Activated CD8-positive, alpha-beta memory T cell treated with anti-CD3 and anti-CD28 coated beads, Interleukin-2, amount 10 ng/mL, durations not matched to agents 7 days and 5 days (primary cell): Measurements from ENCODE around the gene SHFL. TPM values are rescaled to one million over a fixed set of nuclear protein-coding genes. Genes with fewer than 3 reads are reported as not detected.
A peak's percentile ranks its signal among the peaks of the same experiment; 100 is the strongest.

Experiments
- ATAC-seq: fragments of 150-1000 bp; cut with Tn5 transposase; one replicate; pipeline ENCODE4 v1.10.0; 2021; ENCODE audit warnings: moderate library complexity
- CTCF ChIA-PET: fragments of 350-600 bp; sonication (Branson Sonifier 250); formaldehyde crosslinking; loops from one replicate; lab custom pipeline; 2021; ENCODE audit warnings: antibody characterized with exemption; lab: Charles Lee
- DNase-seq: peaks from one replicate; pipeline ENCODE4 v3.0.0-alpha.2; 2020
- H3K27ac Mint-ChIP-seq: one replicate; pipeline ENCODE4 v1.8.0; 2021; ENCODE audit warnings: mild to moderate bottlenecking, mixed read lengths
- H3K27me3 Mint-ChIP-seq: one replicate; pipeline ENCODE4 v1.8.0; 2021; ENCODE audit warnings: mixed read lengths
- H3K36me3 Mint-ChIP-seq: one replicate; pipeline ENCODE4 v1.8.0; 2021; ENCODE audit warnings: mild to moderate bottlenecking, mixed read lengths
- H3K4me1 Mint-ChIP-seq: one replicate; pipeline ENCODE4 v1.8.0; 2021; ENCODE audit warnings: mixed read lengths
- H3K4me3 Mint-ChIP-seq: one replicate; pipeline ENCODE4 v1.8.0; 2021; ENCODE audit warnings: mild to moderate bottlenecking, moderate library complexity, mixed read lengths
- H3K9me3 Mint-ChIP-seq: one replicate; pipeline ENCODE4 v1.8.0; 2022; ENCODE audit warnings: low read depth, mixed read lengths
- total RNA-seq, 2 experiments: library from RNA; stranded (reverse); gene quantifications; one replicate each; pipeline ENCODE4 v1.2.3, GENCODE V29; 2021

SHFL gene
- total RNA-seq, 2 experiments from 2014 or later, result 95.3 to 146 TPM

DNA sequence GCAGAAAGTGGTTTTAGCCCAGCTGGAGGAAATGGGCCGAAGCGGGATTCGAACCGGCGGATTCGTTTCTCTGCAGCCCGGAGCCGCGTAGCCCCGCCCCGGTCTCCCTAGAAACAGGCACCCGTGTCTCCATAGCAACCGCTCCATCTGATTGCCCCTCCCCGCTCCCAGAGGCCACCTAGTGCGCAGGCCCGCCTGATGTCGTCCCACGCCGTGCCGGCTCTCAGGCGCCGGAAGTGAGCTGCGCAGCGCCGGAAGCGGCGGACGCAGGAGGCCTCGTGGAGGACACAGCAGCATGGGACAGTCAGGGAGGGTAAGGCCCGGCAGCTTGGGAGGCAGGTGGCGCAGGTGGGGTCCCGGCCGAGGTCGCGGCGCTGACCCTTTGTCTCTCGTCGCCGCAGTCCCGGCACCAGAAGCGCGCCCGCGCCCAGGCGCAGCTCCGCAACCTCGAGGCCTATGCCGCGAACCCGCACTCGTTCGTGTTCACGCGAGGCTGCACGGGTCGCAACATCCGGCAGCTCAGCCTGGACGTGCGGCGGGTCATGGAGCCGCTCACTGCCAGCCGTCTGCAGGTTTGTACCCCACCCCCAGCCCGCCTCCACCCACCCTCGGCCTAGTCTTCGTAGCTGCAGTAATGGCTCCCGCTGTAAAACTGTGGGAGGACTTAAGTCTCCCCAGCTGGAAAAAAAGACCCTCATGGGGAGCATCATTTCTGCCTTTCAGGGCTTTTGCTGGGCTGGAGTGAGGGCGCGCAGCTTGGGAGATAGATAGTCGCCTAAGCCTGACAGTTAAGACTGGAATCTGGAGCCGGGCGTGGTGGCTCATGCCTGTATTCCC lies 20.2 kb downstream of the SHFL start, which contains the start of gene PPAN:
Gene PPAN (plus strand): TSS at position 263 of the 837 bp plus-strand sequence. CDS start 33 bp downstream, at position 296.
- ATAC-seq (peak; percentile 73), DNase-seq (peak; percentile 99)
- peak within 1 kb of the TSS; percentile 99 for H3K27ac Mint-ChIP-seq
- no peaks in the 10 kb centered on the region for H3K27me3 Mint-ChIP-seq
- CTCF ChIA-PET, result interaction anchor here (0.6 to 5.5 kb wide), 8 partner anchors 7 to 322 kb away, joined by 3 to 55 read pairs (median 6); partner anchors contain the start of gene DNMT1
- H3K4me1 Mint-ChIP-seq, result peaks cover 78% of the 10 kb centered on the region
- peak within 1 kb of the TSS; percentile 77 for H3K4me3 Mint-ChIP-seq
- no peaks in the 10 kb centered on the region for H3K9me3 Mint-ChIP-seq
- H3K36me3 Mint-ChIP-seq, result peaks cover 38% of the 10 kb centered on the region

DNA sequence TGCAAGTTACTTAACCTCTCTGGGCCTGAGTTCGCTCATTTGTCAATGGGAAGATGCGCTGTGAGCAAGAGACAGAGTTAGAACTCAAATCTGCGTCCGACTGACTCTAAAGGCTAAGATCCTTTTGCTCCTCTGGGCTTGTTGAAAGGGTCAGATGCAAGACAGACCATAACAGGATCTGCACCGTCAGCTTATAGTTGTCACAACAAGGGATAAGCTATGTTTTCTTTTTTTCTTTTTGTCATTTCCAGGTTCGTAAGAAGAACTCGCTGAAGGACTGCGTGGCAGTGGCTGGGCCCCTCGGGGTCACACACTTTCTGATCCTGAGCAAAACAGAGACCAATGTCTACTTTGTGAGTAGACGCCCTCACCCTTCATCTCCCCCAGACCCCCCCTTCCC lies 21.1 kb downstream of the SHFL start:
- Mint-ChIP-seq H3K36me3 (peaks cover 43% of the 10 kb centered on the region), H3K4me1 (peaks cover 80% of the 10 kb centered on the region), H3K4me3 (peak overlapping the region; percentile 77), H3K27ac (peak overlapping the region; percentile 99), H3K9me3 (no peaks in the 10 kb centered on the region), H3K27me3 (no peaks in the 10 kb centered on the region)
- CTCF ChIA-PET, result interaction anchor here (1.2 to 5.5 kb wide), 4 partner anchors 9 to 88 kb away, joined by 4 to 55 read pairs (median 9); partner anchors contain the start of gene DNMT1
- no peak for ATAC-seq
- DNase-seq, result no peak

DNA sequence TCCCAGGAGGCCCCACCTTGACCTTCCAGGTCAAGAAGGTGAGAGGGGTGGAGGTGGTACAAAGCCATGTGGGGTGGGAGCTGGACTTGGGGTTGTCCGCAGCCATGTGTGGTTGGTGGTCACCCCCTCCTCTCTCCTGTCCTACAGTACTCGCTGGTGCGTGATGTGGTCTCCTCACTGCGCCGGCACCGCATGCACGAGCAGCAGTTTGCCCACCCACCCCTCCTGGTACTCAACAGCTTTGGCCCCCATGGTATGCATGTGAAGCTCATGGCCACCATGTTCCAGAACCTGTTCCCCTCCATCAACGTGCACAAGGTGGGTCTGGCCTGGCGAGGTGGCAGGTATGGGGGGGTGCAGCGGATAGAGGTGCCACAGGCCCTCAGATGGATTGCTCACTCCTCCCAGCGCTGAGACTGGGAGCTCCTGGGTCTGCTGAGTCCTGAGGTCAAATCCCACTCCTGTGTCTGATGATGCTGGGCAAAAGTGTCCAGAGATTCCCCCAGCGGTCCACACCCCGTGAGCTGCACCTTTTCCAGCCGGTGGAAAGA lies 21.8 kb downstream of the SHFL start:
- ATAC-seq (no peak), DNase-seq (no peak)
- Mint-ChIP-seq H3K27me3 (no peaks in the 10 kb centered on the region), H3K36me3 (peaks cover 45% of the 10 kb centered on the region), H3K27ac (peak overlapping the region; percentile 99), H3K4me1 (peaks cover 80% of the 10 kb centered on the region), H3K4me3 (peak overlapping the region; percentile 77), H3K9me3 (no peaks in the 10 kb centered on the region)
- CTCF ChIA-PET, result interaction anchor here (1.0 to 5.5 kb wide), 6 partner anchors 10 to 317 kb away, joined by 3 to 55 read pairs (median 4); partner anchors contain the start of gene DNMT1

DNA sequence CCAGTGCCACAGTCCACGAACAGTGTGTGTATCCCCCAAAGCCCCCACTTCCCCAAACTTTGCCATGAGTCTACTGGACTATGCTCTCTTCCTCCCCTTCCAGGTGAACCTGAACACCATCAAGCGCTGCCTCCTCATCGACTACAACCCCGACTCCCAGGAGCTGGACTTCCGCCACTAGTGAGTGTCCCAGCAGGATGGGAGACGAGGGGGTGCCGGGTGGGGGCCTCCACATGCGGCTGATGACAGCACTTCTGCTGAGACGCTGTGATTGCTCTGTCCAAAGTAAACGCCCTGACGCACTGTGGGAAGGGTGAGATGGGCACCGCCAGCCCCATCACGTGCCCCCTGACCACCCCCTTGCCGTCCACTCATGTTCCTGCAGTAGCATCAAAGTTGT lies 23.4 kb downstream of the SHFL start:
- peak overlapping the region; percentile 76 for H3K27ac Mint-ChIP-seq
- no peaks in the 10 kb centered on the region for H3K27me3 Mint-ChIP-seq
- H3K9me3 Mint-ChIP-seq, result no peaks in the 10 kb centered on the region
- DNase-seq (no peak), ATAC-seq (no peak)
- peak overlapping the region; percentile 87 for H3K4me3 Mint-ChIP-seq
- CTCF ChIA-PET, result interaction anchor here (0.6 to 5.5 kb wide), 5 partner anchors 8 to 141 kb away, joined by 3 to 55 read pairs (median 3); partner anchors contain the start of gene EIF3G
- H3K36me3 Mint-ChIP-seq, result peaks cover 45% of the 10 kb centered on the region
- H3K4me1 Mint-ChIP-seq, result peaks cover 80% of the 10 kb centered on the region

DNA sequence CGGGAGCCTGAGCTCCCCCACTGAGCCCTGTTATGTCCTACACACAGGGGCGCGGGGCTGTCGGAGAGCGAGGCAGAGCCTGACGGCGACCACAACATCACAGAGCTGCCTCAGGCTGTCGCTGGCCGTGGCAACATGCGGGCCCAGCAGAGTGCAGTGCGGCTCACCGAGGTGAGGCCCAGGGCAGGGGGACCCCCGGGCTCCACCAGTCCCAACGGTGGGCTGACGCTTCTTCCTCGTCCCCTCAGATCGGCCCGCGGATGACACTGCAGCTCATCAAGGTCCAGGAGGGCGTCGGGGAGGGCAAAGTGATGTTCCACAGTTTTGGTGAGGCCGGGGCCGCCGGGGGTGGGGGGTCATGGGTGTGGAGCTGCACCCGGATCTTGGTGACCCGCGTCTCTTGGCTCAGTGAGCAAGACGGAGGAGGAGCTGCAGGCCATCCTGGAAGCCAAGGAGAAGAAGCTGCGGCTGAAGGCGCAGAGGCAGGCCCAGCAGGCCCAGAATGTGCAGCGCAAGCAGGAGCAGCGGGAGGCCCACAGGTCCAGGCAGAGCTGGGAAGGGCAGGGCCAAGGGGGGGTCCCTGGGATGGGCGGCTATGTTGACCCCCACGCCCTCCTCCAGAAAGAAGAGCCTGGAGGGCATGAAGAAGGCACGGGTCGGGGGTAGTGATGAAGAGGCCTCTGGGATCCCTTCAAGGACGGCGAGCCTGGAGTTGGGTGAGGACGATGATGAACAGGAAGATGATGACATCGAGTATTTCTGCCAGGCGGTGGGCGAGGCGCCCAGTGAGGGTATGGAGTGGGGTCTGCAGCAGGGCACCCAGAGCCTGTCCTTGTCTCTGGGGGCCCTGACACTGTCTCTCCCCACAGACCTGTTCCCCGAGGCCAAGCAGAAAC lies 24.2 kb downstream of the SHFL start:
- Mint-ChIP-seq H3K4me1 (peaks cover 75% of the 10 kb centered on the region), H3K36me3 (peaks cover 52% of the 10 kb centered on the region)

DNA sequence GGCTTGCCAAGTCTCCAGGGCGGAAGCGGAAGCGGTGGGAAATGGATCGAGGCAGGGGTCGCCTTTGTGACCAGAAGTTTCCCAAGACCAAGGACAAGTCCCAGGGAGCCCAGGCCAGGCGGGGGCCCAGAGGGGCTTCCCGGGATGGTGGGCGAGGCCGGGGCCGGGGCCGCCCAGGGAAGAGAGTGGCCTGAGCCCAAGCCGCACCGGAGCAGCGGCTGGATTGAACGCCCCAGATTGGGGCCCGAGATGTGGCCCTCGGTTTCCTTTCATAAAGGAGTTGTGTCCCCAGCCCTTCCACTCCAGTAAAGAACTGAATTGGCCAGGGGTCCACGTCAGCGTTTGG lies 24.8 kb downstream of the SHFL start:
- DNase-seq, result no peak
- Mint-ChIP-seq H3K4me3 (peak overlapping the region; percentile 87), H3K4me1 (peaks cover 73% of the 10 kb centered on the region), H3K27me3 (no peaks in the 10 kb centered on the region), H3K9me3 (no peaks in the 10 kb centered on the region), H3K36me3 (peaks cover 57% of the 10 kb centered on the region), H3K27ac (peak overlapping the region; percentile 98)
- no peak for ATAC-seq
- CTCF ChIA-PET, result interaction anchor here (0.8 to 7.6 kb wide), 6 partner anchors 9 to 148 kb away, joined by 3 to 147 read pairs (median 10); partner anchors contain the start of gene ANGPTL6

More for the DNA sequence above, 24.2 kb downstream of the SHFL start:
- no peak for ATAC-seq
- Mint-ChIP-seq H3K27me3 (no peaks in the 10 kb centered on the region), H3K27ac (peak overlapping the region; percentile 90), H3K9me3 (no peaks in the 10 kb centered on the region), H3K4me3 (peak overlapping the region; percentile 87)
- DNase-seq, result no peak
- CTCF ChIA-PET, result interaction anchor here (0.6 to 5.5 kb wide), 5 partner anchors 9 to 140 kb away, joined by 3 to 55 read pairs (median 4); partner anchors contain the start of gene EIF3G

DNA sequence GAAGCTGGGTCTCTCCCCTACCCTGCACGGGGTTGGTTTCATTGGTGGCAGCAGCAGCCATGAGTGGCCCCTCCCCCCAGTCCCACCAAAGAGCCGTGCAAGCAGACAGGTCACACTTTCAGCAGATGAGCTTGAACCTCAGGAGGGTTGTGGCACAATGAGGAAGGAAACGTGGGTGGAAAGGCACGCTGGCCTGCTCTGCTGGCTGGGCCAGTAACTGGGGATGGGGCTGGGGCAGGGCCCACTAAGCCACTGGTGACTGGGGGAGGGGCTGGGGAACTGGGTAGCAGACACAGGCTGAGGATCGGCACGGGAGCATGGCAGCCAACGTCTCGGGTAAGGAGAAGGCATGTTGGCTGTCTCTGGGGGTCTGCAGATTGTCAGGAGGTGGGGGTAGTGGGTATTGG lies 25.3 kb downstream of the SHFL start, which contains the start of gene P2RY11:
Gene P2RY11 (plus strand): TSS at position 289 of the 407 bp plus-strand sequence. CDS start 29 bp downstream, at position 318.
- peak within 1 kb of the TSS; percentile 98 for H3K27ac Mint-ChIP-seq
- H3K9me3 Mint-ChIP-seq, result no peaks in the 10 kb centered on the region
- H3K36me3 Mint-ChIP-seq, result peaks cover 60% of the 10 kb centered on the region
- peaks cover 76% of the 10 kb centered on the region for H3K4me1 Mint-ChIP-seq
- H3K27me3 Mint-ChIP-seq, result no peaks in the 10 kb centered on the region
- peak within 1 kb of the TSS; percentile 87 for H3K4me3 Mint-ChIP-seq
- peak; percentile 93 for DNase-seq
- CTCF ChIA-PET, result interaction anchor here (0.8 to 7.6 kb wide), 8 partner anchors 9 to 180 kb away, joined by 3 to 147 read pairs (median 6); partner anchors contain the start of gene ANGPTL6
- peak; percentile 56 for ATAC-seq

DNA sequence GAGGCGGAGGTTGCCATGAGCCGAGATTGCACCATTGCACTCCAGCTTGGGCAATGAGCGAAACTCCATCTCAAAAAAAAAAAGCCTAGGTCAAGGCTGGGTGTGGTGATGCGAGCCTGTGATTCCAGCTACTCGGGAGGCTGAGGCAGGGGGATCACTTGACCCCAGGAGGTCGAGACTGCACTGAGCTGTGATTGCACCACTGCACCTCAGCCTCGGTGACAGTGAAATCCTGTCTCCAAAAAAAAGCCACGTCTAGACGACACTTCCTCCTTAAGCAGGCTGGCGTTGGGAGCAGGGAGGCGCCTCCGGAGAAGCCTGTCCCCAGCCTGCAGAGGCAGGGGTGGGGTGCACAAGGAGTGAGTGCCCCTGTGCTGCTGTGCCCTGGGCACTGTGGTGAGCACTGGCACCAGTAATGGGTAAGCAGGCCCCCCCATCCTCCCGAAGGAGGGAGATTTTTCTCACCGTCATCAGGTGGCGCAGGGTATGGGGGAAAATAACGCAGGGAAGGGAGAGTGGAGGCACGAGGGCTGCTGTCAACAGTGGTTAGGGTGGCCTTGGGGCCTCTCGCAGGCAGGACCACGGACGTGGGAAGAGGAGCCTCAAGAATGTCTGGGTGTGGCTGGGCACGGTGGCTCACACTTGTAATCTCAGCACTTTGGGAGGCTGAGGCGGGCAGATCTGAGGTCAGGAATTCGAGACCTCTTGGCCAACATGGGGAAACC lies 26.1 kb downstream of the SHFL start:
- peak overlapping the region; percentile 98 for H3K27ac Mint-ChIP-seq
- H3K27me3 Mint-ChIP-seq, result no peaks in the 10 kb centered on the region
- CTCF ChIA-PET, result interaction anchor here (0.6 to 7.6 kb wide), 12 partner anchors 8 to 181 kb away, joined by 3 to 147 read pairs (median 6); partner anchors contain the start of genes ANGPTL6 and PPAN
- H3K9me3 Mint-ChIP-seq, result no peaks in the 10 kb centered on the region
- ATAC-seq, result peak; percentile 31
- H3K4me3 Mint-ChIP-seq, result peak overlapping the region; percentile 87
- DNase-seq, result peak; percentile 82
- H3K4me1 Mint-ChIP-seq, result peaks cover 76% of the 10 kb centered on the region
- peaks cover 55% of the 10 kb centered on the region for H3K36me3 Mint-ChIP-seq

DNA sequence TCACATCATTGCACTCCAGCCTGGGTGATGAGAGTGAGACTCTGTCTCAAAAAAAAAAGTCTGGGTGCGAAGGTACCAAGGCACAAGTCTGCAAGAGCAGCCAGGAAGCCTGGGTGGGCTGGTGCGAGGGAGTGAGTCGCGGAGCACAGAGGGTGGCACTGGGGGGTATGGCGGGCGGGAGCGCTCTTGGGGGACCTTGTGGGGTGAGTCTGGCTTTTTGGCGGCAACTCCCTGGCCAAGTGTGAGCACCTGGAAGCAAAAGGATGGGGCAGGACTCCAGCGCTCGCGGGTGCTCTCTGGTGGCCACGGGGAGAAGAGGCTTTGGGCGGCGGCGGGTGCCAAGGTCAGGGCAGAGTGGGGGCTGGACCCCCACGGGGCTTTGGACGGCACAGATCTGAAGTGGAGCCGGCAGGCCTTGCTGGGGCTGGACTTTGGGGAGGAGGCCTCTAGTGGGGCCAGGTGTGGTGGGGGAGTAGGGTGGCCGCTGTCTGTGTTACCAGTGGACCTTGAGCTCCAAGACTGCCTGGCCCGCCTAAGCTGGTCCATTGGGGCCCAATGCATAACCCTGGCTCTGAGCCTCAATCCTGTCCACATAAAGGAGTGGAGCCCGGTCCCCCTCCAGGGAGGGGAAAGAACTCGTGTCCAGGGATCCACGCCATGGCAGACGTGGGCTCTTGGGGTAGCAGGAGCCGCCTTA lies 26.9 kb downstream of the SHFL start:
- CTCF ChIA-PET, result interaction anchor here (0.6 to 7.6 kb wide), 16 partner anchors 8 to 182 kb away, joined by 3 to 147 read pairs (median 6); partner anchors contain the start of genes ANGPTL6 and PPAN
- peak overlapping the region; percentile 98 for H3K27ac Mint-ChIP-seq
- peak overlapping the region; percentile 87 for H3K4me3 Mint-ChIP-seq
- ATAC-seq, result peak; percentile 47
- peaks cover 49% of the 10 kb centered on the region for H3K36me3 Mint-ChIP-seq
- H3K4me1 Mint-ChIP-seq, result peaks cover 70% of the 10 kb centered on the region
- no peaks in the 10 kb centered on the region for H3K9me3 Mint-ChIP-seq
- peak; percentile 86 for DNase-seq
- H3K27me3 Mint-ChIP-seq, result no peaks in the 10 kb centered on the region

DNA sequence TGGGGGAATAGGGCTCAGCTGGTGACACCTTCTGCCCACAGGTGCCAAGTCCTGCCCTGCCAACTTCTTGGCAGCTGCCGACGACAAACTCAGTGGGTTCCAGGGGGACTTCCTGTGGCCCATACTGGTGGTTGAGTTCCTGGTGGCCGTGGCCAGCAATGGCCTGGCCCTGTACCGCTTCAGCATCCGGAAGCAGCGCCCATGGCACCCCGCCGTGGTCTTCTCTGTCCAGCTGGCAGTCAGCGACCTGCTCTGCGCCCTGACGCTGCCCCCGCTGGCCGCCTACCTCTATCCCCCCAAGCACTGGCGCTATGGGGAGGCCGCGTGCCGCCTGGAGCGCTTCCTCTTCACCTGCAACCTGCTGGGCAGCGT lies 27.5 kb downstream of the SHFL start:
- DNase-seq (no peak), ATAC-seq (no peak)
- CTCF ChIA-PET, result interaction anchor here (0.6 to 7.6 kb wide), 14 partner anchors 8 to 180 kb away, joined by 3 to 147 read pairs (median 6); partner anchors contain the start of genes ANGPTL6 and PPAN
- H3K9me3 Mint-ChIP-seq, result no peaks in the 10 kb centered on the region
- H3K4me3 Mint-ChIP-seq, result peak overlapping the region; percentile 87
- H3K27me3 Mint-ChIP-seq, result no peaks in the 10 kb centered on the region
- peaks cover 45% of the 10 kb centered on the region for H3K36me3 Mint-ChIP-seq
- peaks cover 68% of the 10 kb centered on the region for H3K4me1 Mint-ChIP-seq
- peak overlapping the region; percentile 98 for H3K27ac Mint-ChIP-seq

DNA sequence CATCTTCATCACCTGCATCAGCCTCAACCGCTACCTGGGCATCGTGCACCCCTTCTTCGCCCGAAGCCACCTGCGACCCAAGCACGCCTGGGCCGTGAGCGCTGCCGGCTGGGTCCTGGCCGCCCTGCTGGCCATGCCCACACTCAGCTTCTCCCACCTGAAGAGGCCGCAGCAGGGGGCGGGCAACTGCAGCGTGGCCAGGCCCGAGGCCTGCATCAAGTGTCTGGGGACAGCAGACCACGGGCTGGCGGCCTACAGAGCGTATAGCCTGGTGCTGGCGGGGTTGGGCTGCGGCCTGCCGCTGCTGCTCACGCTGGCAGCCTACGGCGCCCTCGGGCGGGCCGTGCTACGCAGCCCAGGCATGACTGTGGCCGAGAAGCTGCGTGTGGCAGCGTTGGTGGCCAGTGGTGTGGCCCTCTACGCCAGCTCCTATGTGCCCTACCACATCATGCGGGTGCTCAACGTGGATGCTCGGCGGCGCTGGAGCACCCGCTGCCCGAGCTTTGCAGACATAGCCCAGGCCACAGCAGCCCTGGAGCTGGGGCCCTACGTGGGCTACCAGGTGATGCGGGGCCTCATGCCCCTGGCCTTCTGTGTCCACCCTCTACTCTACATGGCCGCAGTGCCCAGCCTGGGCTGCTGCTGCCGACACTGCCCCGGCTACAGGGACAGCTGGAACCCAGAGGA lies 28.0 kb downstream of the SHFL start:
- Mint-ChIP-seq H3K27me3 (no peaks in the 10 kb centered on the region), H3K4me1 (peaks cover 72% of the 10 kb centered on the region), H3K36me3 (peaks cover 45% of the 10 kb centered on the region), H3K27ac (peak overlapping the region; percentile 52), H3K4me3 (no peak overlapping the region), H3K9me3 (no peaks in the 10 kb centered on the region)
- CTCF ChIA-PET, result interaction anchor here (1.1 to 7.6 kb wide), 10 partner anchors 9 to 146 kb away, joined by 3 to 147 read pairs (median 6); partner anchors contain the start of gene PPAN
- DNase-seq (no peak), ATAC-seq (no peak)
